Thoracic aorta (tissue), 2 donors: ENCODE measurements around the gene SPIRE1. TPM values are rescaled to one million over a fixed set of nuclear protein-coding genes. Genes with fewer than 3 reads are reported as not detected.

ENCODE experiments used
- ATAC-seq: fragments of 150-250 bp; one replicate; pipeline ENCODE4 v1.8.0; 2017; ENCODE audit warnings: low read depth; ENCODE audit not compliant: insufficient number of reproducible peaks, low FRiP score
- DNase-seq: peaks from one replicate; pipeline ENCODE4 v3.0.0-alpha.2; 2020; ENCODE audit warnings: low spot score
- H3K27ac ChIP-seq, 2 donors: fragments of 200-600 bp; sonication (generic); 1 replicate in 1 of 2; 2 replicates in 1 of 2; pipeline ENCODE4 v1.5.1; 2016; ENCODE audit warnings: mild to moderate bottlenecking in 2 of 2, moderate library complexity in 2 of 2
- H3K27me3 ChIP-seq: fragments of 200-600 bp; sonication (generic); replicated peaks from 2 replicates; pipeline ENCODE4 v1.6.0; 2016; ENCODE audit warnings: mild to moderate bottlenecking; ENCODE audit not compliant: insufficient read depth
- H3K36me3 ChIP-seq: fragments of 200-600 bp; sonication (generic); one replicate; pipeline ENCODE4 v1.5.1; 2016
- H3K4me1 ChIP-seq, 2 donors: fragments of 200-600 bp; sonication (generic); 1 replicate in 1 of 2; 2 replicates in 1 of 2; pipeline versions ENCODE4 v1.5.1 to v1.6.0; 2016; ENCODE audit warnings: low read depth in 2 of 2, mild to moderate bottlenecking in 1 of 2; ENCODE audit not compliant: control insufficient read depth in 1 of 2
- H3K4me3 ChIP-seq: fragments of 200-600 bp; sonication (generic); 2 replicates; pipeline ENCODE4 v1.5.1; 2016; ENCODE audit warnings: mild to moderate bottlenecking
- H3K9me3 ChIP-seq: fragments of 200-600 bp; sonication (generic); 2 replicates; pipeline ENCODE4 v1.5.1; 2016
- total RNA-seq, 2 donors: library from RNA; depleted of rRNA; stranded (reverse); fragments of >200 nt; gene quantifications; one replicate each; pipeline versions ENCODE4 v1.1.0 to v1.2.3, GENCODE V29; 2016
- TF ChIP-seq, protein P1 (sequence below): fragments of 200-600 bp; sonication (generic); IDR thresholded peaks from one replicate; pipeline ENCODE4 v1.5.1; 2019; ENCODE audit warnings: antibody characterized with exemption

Gene SPIRE1
- total RNA-seq, 2 donors from 2014 or later, result 26.8 to 39.6 TPM

DNA sequence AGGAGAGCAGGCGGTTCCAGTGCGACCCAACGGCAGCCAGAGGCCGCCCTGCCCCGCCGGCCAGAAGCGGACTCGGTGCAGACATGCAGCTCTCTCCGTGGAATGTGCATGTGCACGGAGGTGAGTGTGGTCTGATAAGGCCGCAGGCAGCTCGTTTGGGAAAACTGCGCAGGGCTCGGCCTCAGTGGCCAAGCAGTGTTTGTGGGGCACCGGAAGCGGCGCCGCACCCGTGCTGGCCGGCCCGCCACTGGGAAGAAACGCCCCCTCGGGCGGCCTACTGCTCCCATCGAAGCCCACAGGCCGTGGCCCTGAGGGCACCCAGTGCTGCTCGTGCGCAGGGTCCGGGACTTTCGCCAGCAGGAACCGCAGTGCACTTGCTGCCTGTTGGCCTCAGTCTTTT, 225.0 kb downstream of the SPIRE1 start:
- Histone ChIP-seq H3K9me3 (no peaks in the 10 kb centered on the region), H3K4me3 (no peak overlapping the region), H3K36me3 (peaks cover 20% of the 10 kb centered on the region), H3K27ac (no peak overlapping the region), H3K4me1 (no peaks in the 10 kb centered on the region), H3K27me3 (no peaks in the 10 kb centered on the region)
- DNase-seq (no peak), ATAC-seq (no peak)
- TF ChIP-seq, protein P1, sequence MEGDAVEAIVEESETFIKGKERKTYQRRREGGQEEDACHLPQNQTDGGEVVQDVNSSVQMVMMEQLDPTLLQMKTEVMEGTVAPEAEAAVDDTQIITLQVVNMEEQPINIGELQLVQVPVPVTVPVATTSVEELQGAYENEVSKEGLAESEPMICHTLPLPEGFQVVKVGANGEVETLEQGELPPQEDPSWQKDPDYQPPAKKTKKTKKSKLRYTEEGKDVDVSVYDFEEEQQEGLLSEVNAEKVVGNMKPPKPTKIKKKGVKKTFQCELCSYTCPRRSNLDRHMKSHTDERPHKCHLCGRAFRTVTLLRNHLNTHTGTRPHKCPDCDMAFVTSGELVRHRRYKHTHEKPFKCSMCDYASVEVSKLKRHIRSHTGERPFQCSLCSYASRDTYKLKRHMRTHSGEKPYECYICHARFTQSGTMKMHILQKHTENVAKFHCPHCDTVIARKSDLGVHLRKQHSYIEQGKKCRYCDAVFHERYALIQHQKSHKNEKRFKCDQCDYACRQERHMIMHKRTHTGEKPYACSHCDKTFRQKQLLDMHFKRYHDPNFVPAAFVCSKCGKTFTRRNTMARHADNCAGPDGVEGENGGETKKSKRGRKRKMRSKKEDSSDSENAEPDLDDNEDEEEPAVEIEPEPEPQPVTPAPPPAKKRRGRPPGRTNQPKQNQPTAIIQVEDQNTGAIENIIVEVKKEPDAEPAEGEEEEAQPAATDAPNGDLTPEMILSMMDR, result no peak

DNA sequence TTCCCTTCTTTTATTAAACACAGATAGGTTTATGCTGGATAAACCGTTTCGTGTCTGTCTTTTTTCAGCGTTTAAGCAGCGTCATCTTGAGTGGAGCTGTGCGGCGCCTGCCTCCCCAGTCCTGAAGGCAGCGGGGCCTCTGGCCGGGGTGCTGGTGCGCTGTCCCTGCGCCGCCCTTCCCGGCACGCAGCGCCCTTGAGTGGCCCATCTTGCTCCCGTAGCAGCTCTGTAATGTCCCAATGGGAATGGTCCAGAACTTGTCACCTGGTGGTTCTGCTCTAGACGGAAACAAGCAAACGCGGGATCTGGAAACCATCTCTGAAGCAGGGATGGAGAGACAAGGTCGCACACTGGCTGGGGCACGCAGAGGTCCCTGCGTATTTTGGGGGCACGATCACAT, 225.7 kb downstream of the SPIRE1 start:
- no peaks in the 10 kb centered on the region for H3K27me3 ChIP-seq
- H3K4me3 ChIP-seq, result no peak overlapping the region
- DNase-seq (no peak), ATAC-seq (no peak)
- TF ChIP-seq, protein P1, result no peak
- H3K9me3 ChIP-seq, result no peaks in the 10 kb centered on the region
- H3K4me1 ChIP-seq, result no peaks in the 10 kb centered on the region
- H3K27ac ChIP-seq, result no peak overlapping the region
- peaks cover 22% of the 10 kb centered on the region for H3K36me3 ChIP-seq

DNA sequence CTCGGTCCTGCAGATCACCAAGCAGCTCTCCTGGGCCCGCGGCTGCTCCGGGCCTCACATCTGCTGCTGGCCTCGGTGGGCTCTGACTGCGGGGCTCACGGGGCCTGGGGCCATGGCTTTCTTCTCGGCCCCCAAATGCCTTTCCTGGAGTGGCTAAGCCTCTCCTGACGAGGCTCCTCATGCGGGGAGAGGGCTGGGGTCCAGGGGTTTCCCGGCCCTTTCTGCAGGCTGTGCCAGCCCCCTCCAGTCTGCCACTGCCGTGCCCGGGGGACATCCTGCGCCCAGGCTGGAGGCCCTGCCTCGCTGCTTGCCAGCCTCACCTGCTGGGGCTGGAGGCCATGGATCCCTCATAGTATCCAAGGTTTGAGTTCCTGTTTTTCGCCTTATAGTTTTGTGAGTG, 226.3 kb downstream of the SPIRE1 start:
- Histone ChIP-seq H3K4me3 (no peak overlapping the region), H3K4me1 (no peaks in the 10 kb centered on the region), H3K36me3 (peaks cover 22% of the 10 kb centered on the region), H3K27ac (no peak overlapping the region), H3K27me3 (no peaks in the 10 kb centered on the region), H3K9me3 (no peaks in the 10 kb centered on the region)
- DNase-seq (no peak), ATAC-seq (no peak)
- TF ChIP-seq, protein P1, result no peak

DNA sequence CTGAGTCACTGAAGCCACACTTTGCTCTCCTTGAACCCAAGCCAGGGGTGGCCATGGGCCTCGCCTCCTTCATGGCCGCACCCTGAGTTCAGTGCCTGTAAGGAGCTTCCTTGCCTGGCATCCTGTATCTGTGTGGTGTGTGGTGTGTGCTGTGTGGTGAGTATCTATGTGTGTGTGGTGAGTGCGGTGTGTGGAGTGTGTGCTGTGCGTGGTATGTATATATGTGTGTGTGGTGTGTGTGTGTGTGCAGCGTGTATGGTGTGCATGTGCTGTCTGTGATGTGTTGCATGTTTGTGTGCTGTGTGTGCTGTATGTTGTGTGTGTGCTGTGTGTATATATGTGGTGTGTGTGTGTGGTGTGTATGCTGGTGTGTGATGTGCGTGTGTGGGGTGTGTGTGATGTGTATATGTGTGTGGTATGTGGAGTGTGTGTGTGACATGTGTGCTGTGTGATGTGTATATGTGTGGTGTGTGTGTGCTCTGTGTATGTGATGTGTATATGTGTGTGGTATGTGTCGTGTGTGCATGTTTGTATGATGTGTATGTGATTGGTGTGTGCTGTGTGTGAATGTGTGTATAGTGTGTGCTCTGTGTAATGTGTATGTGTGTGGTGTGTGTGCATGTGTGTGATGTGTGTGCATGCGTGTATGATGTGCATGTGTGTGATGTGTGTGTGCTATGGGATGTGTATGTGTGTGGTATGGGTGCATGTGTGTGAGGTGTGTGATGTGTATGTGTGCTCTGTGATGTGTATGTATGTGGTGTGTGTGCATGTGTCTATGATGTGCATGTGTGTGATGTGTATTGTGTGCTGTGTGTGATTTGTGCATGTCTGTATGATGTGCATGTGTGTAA, 227.5 kb downstream of the SPIRE1 start:
- TF ChIP-seq, protein P1, result no peak
- no peaks in the 10 kb centered on the region for H3K4me1 ChIP-seq
- H3K4me3 ChIP-seq, result no peak overlapping the region
- H3K36me3 ChIP-seq, result peaks cover 22% of the 10 kb centered on the region
- H3K9me3 ChIP-seq, result no peaks in the 10 kb centered on the region
- no peaks in the 10 kb centered on the region for H3K27me3 ChIP-seq
- ATAC-seq (no peak), DNase-seq (no peak)
- no peak overlapping the region for H3K27ac ChIP-seq

DNA sequence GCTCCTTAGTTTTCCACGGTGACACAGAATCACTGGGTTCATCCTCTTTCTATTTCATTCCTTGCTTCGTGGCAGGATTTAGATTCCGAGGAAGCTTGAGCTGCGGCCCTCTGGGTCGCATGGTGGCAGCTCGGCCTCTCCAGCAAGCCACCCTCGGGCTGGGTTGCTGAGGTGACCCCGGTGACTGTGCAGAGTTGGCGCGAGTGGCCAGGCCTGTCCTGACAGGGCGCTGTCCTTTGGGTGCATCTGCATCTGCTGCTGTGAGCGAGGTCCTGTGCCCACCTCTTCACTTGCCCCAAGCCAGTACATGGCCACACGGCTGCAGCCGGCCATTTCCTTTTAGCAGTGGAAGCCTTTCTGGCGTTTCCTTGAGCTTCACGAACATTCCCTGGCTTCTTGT, 228.4 kb downstream of the SPIRE1 start:
- H3K36me3 ChIP-seq, result peaks cover 22% of the 10 kb centered on the region
- no peak overlapping the region for H3K27ac ChIP-seq
- no peak for DNase-seq
- TF ChIP-seq, protein P1, result no peak
- H3K4me3 ChIP-seq, result no peak overlapping the region
- no peaks in the 10 kb centered on the region for H3K27me3 ChIP-seq
- no peak for ATAC-seq
- no peaks in the 10 kb centered on the region for H3K4me1 ChIP-seq
- H3K9me3 ChIP-seq, result no peaks in the 10 kb centered on the region
